ENCODE measurements around the gene ACP2.
"Not testable (repeated sequence)": the region's sequence is repeated elsewhere in the genome, so short reads cannot be mapped to it uniquely, and the experiment has no call there.

Gene ACP2

DNA sequence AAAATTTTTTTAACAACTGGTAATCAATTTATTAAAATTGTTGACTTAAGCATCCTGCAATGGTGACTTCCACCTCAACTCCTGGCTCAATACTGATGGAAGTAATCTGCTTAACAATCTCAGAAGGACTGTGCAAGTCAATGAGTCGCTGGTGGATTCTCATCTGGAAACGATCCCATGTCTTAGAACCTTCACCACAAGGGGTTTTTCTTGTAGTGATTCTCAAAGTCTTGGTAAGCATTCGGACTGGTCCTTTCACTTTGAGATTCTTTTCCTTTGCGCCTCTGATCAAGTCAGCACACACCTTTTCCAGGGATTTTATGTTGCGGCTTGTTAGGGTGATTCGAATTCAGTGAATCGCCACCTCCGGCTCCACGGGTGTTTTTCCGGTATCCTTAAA, 57.5 kb downstream of the ACP2 start:
- not testable (repeated sequence) for H3K36me3 ChIP-seq (ENCODE audit: control insufficient read depth in 1 of 2, insufficient read depth in 2 of 2, low read length in 2 of 2); H3K9me3 ChIP-seq (ENCODE audit: control insufficient read depth in 1 of 2, low read length in 2 of 2); H3K27me3 ChIP-seq (ENCODE audit: low read depth, low read length); H3K4me3 ChIP-seq (ENCODE audit: low read depth in 1 of 2, low read length in 2 of 2); H3K27ac ChIP-seq (ENCODE audit: low read length)
- H3K4me1 ChIP-seq (ENCODE audit: control insufficient read depth in 1 of 2, insufficient read depth in 2 of 2, low read length in 2 of 2) = peaks cover 0 to 15% of the 10 kb centered on the region in 2 donors

Measured in muscle layer of duodenum (tissue), 2 donors.